ENCODE measurements around the gene FAM200B.

DNA sequence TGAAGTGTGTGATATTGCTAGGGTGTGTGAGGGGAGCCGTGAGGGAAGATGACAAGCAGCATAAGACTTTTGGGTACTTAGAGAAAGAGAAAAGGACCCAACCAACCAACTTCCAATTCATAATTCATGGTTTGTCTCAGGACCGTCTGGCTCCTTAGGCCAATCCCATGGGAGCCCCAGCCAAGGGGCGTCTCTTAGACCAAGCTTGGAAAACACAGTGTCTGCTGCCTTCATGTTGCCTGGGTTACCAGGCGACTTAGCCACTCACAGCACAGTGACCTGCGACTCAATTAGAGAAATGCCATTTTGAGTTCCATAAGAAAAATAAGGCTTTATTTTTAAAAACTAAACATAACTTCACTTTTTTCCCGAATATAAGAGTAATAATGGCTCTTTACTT is 53.9 kb downstream of the FAM200B start:
- TF ChIP-seq, protein P1, sequence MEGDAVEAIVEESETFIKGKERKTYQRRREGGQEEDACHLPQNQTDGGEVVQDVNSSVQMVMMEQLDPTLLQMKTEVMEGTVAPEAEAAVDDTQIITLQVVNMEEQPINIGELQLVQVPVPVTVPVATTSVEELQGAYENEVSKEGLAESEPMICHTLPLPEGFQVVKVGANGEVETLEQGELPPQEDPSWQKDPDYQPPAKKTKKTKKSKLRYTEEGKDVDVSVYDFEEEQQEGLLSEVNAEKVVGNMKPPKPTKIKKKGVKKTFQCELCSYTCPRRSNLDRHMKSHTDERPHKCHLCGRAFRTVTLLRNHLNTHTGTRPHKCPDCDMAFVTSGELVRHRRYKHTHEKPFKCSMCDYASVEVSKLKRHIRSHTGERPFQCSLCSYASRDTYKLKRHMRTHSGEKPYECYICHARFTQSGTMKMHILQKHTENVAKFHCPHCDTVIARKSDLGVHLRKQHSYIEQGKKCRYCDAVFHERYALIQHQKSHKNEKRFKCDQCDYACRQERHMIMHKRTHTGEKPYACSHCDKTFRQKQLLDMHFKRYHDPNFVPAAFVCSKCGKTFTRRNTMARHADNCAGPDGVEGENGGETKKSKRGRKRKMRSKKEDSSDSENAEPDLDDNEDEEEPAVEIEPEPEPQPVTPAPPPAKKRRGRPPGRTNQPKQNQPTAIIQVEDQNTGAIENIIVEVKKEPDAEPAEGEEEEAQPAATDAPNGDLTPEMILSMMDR (IDR thresholded peaks at IDR 0.05), result no peak
- TF ChIP-seq EZH2phosphoT487 (IDR thresholded peaks at IDR 0.05) (no peak), EZH2 (IDR thresholded peaks at IDR 0.05) (no peak)

All from neural progenitor cell (in vitro differentiated cells).